CD4-positive, alpha-beta T cell treated with Interleukin-15 for 4 hours (primary cell): ENCODE data around the gene CACNA1H.
"Not testable (repeated sequence)": the region's sequence is repeated elsewhere in the genome, so short reads cannot be mapped to it uniquely, and the experiment has no call there.

Experiments used
- DNase-seq: peaks from one replicate; pipeline ENCODE4 v3.0.0-alpha.2; 2020; ENCODE audit warnings: low spot score

Gene CACNA1H

GRCh38 chr16:1193825-1194581, 41.1 kb downstream of the CACNA1H start:
- DNase-seq, result no peak

GRCh38 chr16:1194665-1195392, 41.9 kb downstream of the CACNA1H start:
- no peak for DNase-seq

- DNase-seq, result no peak
Measured at GRCh38 chr16:1195393-1195666, 42.4 kb downstream of the CACNA1H start.

GRCh38 chr16:1196494-1196893, 43.6 kb downstream of the CACNA1H start:
- DNase-seq, result no peak

GRCh38 chr16:1197237-1197866, 44.4 kb downstream of the CACNA1H start:
- DNase-seq, result no peak

- DNase-seq, result no peak
Measured at GRCh38 chr16:1198194-1198593, 45.3 kb downstream of the CACNA1H start.

- DNase-seq, result not testable (repeated sequence)
Measured at GRCh38 chr16:1198671-1199346, 45.9 kb downstream of the CACNA1H start.

- no peak for DNase-seq
Measured at GRCh38 chr16:1199347-1200013, 46.6 kb downstream of the CACNA1H start.

GRCh38 chr16:1200014-1200627, 47.2 kb downstream of the CACNA1H start:
- DNase-seq, result no peak

GRCh38 chr16:1201444-1201843, 48.5 kb downstream of the CACNA1H start:
- DNase-seq, result no peak

GRCh38 chr16:1202274-1202673, 49.4 kb downstream of the CACNA1H start:
- DNase-seq, result no peak

GRCh38 chr16:1204933-1205332, 52.0 kb downstream of the CACNA1H start:
- no peak for DNase-seq

- no peak for DNase-seq
Measured at GRCh38 chr16:1206326-1206725, 53.4 kb downstream of the CACNA1H start.

GRCh38 chr16:1206786-1207185, 53.9 kb downstream of the CACNA1H start:
- no peak for DNase-seq

- peak; percentile 3 for DNase-seq
Measured at GRCh38 chr16:1208239-1208830, 55.4 kb downstream of the CACNA1H start.

GRCh38 chr16:1209081-1209480, 56.2 kb downstream of the CACNA1H start:
- DNase-seq, result no peak

GRCh38 chr16:1210461-1210860, 57.6 kb downstream of the CACNA1H start:
- DNase-seq, result no peak

- DNase-seq, result no peak
Measured at GRCh38 chr16:1211451-1212268, 58.8 kb downstream of the CACNA1H start.

GRCh38 chr16:1212616-1213194, 59.8 kb downstream of the CACNA1H start:
- DNase-seq, result no peak

- DNase-seq, result no peak
Measured at GRCh38 chr16:1213231-1213630, 60.3 kb downstream of the CACNA1H start.
